C4-2B (cell line): Measurements from ENCODE around the gene LCN6.

Experiments
- CTCF ChIP-seq: fragments of 450-650 bp; conservative IDR thresholded peaks from 2 replicates; pipeline ENCODE4 v1.5.1; 2017; ENCODE audit warnings: mild to moderate bottlenecking
- ZFX ChIP-seq: fragments of 450-650 bp; IDR thresholded peaks from 2 replicates; pipeline ENCODE4 v1.6.1; 2017

DNA sequence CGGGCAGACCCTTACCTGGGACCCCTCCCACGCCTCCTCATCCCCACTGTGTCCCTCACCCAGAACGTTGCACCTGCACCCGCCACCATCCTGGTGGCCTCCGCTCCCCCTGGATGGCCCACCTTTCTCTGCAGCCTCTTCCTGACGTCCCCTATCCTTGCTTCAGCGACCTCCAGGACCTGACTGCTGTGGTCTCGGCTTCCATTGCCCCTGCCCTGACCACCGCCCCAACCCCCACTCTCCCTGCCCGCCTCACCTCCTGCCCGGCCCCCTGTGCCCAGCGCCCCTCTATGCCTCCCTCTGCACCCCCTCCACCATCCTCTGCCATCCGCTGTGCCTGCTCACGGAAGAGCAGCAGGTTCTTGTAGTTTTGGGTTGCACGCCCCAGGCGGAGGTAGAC lies 7.8 kb downstream of the LCN6 start:
- TF ChIP-seq CTCF: no peak
- TF ChIP-seq ZFX: no peak
